ENCODE results near the gene GRB10. TPM values are rescaled to one million over a fixed set of nuclear protein-coding genes. Genes with fewer than 3 reads are reported as not detected.
A peak's percentile ranks its signal among the peaks of the same experiment; 100 is the strongest.

GRB10 gene
- total and polyA plus RNA-seq, 2 of the 8 experiments (the other 6 are each of a cell fraction or from before 2014, with no cell fraction given): 35.7 to 97.0 TPM

DNA sequence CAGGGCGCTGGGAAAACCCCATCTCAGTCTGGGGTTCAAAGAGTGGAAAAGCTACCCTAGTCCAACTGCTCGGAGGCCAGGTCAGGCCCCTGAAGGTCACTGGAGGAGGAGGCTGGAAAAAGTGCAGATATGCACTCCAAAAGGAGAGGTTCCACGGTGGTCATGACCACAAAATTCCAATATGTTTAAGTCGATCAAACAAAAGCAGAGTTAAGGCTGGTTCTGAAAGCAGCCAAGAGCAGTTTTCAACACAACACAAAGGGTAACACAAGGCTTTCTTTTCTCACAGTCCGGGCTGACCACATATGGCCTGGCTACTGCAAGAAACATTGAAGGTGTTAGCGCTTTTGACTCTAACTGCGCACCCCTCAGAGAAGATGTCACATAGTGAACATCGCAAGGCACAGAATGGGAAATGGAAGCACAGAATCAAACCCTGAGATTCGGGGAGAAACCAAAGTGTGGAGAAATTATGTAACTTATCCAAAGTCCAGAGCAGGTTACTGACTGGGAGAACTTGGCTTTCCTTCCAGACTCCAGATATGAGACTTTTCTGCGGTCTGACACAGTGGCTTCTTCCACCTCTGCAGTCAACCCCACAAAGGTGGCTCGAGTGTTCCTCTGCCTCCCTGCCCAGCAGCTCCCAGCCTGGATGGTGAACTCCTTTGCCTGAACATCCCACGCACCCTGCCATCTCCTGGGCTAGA is 1.3 kb upstream of the GRB10 start:
- Histone ChIP-seq H2BK20ac (ENCODE audit: low read length) (no peak overlapping the region), H2BK5ac (ENCODE audit: low read depth, low read length) (peak overlapping the region; percentile 3; the same call in 1 of the 2 replicates), H3K23me2 (ENCODE audit: low read depth, low read length) (peaks cover 7% of the 10 kb centered on the region; the same call in 1 of the 2 replicates), H3K27me3 (replicated peaks in 1 of 4; ENCODE audit: control insufficient read depth in 3 of 4, extremely low read depth in 1 of 4, insufficient read depth in 3 of 4, low read length in 3 of 4) (no peaks in the 10 kb centered on the region; a peak in 1 of 7 replicates), H3K56ac (replicated peaks; ENCODE audit: insufficient read length, low read depth, low read length) (no peak overlapping the region), H3K79me2 (ENCODE audit: control insufficient read depth in 1 of 2, insufficient read depth in 2 of 2, low read length in 2 of 2) (peaks cover 24 to 96% of the 10 kb centered on the region in 2 experiments), H3K27ac (ENCODE audit: low read depth, low read length) (no peak overlapping the region), H3K9ac (replicated peaks in 1 of 4; ENCODE audit: extremely low read depth in 1 of 4, low read depth in 3 of 4, low read length in 3 of 4) (no peak overlapping the region), H4K20me1 (replicated peaks in 1 of 2; ENCODE audit: control insufficient read depth in 1 of 2, insufficient read depth in 2 of 2, low read length in 2 of 2) (peaks cover 2 to 35% of the 10 kb centered on the region in 2 experiments), H3K4me2 (ENCODE audit: insufficient read depth in 1 of 2, low read depth in 2 of 2, low read length in 2 of 2) (peak overlapping the region in 1 of 2 experiments; percentile 64; a peak in 1 of 4 replicates), H2BK12ac (ENCODE audit: low read depth, low read length) (no peak overlapping the region), H2BK15ac (ENCODE audit: low read length) (no peak overlapping the region), H3K23ac (ENCODE audit: insufficient read length) (no peak overlapping the region), H3K14ac (ENCODE audit: insufficient read length) (no peak overlapping the region), H4K5ac (ENCODE audit: insufficient read length, low read depth, low read length) (no peak overlapping the region), H2AK5ac (ENCODE audit: low read depth, low read length) (no peak overlapping the region), H3K79me1 (ENCODE audit: low read depth, low read length) (peaks cover 35% of the 10 kb centered on the region), H4K8ac (ENCODE audit: extremely low read depth, insufficient read depth, low read length) (no peak overlapping the region), H2BK120ac (replicated peaks; ENCODE audit: low read depth, low read length) (no peak overlapping the region), H3K18ac (ENCODE audit: extremely low read depth, low read length) (no peak overlapping the region), H2AFZ (ENCODE audit: low read length) (no peak overlapping the region), H3K36me3 (ENCODE audit: control insufficient read depth in 2 of 4, insufficient read depth in 4 of 4, low read length in 3 of 4) (0 out of 8 replicates have a peak, but pooled peaks cover 0 to 3% (median 0%) of the 10 kb centered on the region in 4 experiments), H3K9me3 (ENCODE audit: insufficient read depth in 2 of 2, low read depth in 1 of 2, low read length in 1 of 2) (peaks cover 6 to 9% of the 10 kb centered on the region in 2 experiments), H4K91ac (replicated peaks; ENCODE audit: insufficient read length, low read length) (no peak overlapping the region), H3K4ac (replicated peaks; ENCODE audit: insufficient read length, low read depth, low read length) (no peak overlapping the region), H3K4me3 (ENCODE audit: extremely low read depth in 1 of 4, insufficient read depth in 2 of 4, low read depth in 3 of 4, low read length in 4 of 4) (no peak overlapping the region), H3K4me1 (replicated peaks in 1 of 4; ENCODE audit: control insufficient read depth in 3 of 4, insufficient read depth in 4 of 4, low read length in 3 of 4) (peaks cover 11 to 15% (median 13%) of the 10 kb centered on the region in 4 experiments; a peak in 6 of 7 replicates)
- DNase-seq (ENCODE audit: low read depth in 1 of 2, low spot score in 2 of 2) (no peak), FAIRE-seq (no peak)
- ChIA-PET POLR2A (ENCODE audit: partially characterized antibody) (interaction anchor here (2.5 kb wide), 1 partner anchor 7 kb away, joined by 11 read pairs; no protein-coding TSS in a partner anchor), CTCF (ENCODE audit: partially characterized antibody) (interaction anchor here (0.6 to 1.7 kb wide), 4 partner anchors 20 to 284 kb away, joined by 3 to 4 read pairs (median 3); no protein-coding TSS in a partner anchor)
- 91% methylated on average over 12 of the region's 12 CpGs; no CpG with 5 or more reads in 1 of the 2 experiments for WGBS, 2 experiments (ENCODE audit: extremely low coverage in 1 of 2, insufficient coverage in 1 of 2, insufficient read length in 1 of 2, insufficient replicate concordance in 2 of 2, low coverage in 1 of 2, low lambda C conversion rate in 2 of 2, missing lambda C conversion rate in 1 of 2)
- TF ChIP-seq KDM4A (IDR thresholded peaks at IDR 0.05; ENCODE audit: low read depth, low read length, severe bottlenecking): no peak

Measured in H1 (cell line).